SK-N-DZ (cell line): ENCODE results near the gene CYP4Z1. TPM values are rescaled to one million over a fixed set of nuclear protein-coding genes. Genes with fewer than 3 reads are reported as not detected.
"Not testable (repeated sequence)": the region's sequence is repeated elsewhere in the genome, so short reads cannot be mapped to it uniquely, and the experiment has no call there.

Experiments used
- DNase-seq: peaks from one replicate; pipeline ENCODE4 v3.0.0-alpha.2; 2015; ENCODE audit warnings: low spot score
- polyA plus RNA-seq, 2 experiments: library from polyadenylated mRNA; depleted of rRNA; stranded (reverse); fragments of >200 nt; gene quantifications; 2 replicates each; pipeline ENCODE4 v1.2.3, GENCODE V29; 2014

Gene CYP4Z1
- not detected in 2 replicates for polyA plus RNA-seq (2014; cell fraction: cytosol; rRNA removed)
- not detected in 2 replicates for polyA plus RNA-seq (2014; cell fraction: nucleus; rRNA removed)

- DNase-seq = no peak
Observed at GRCh38 chr1:47067097-47067594, at the start of gene CYP4Z1. Gene CYP4Z1, plus strand, starts transcription at chr1:47067231. Its CDS starts 260 bp downstream, at chr1:47067491.

- no peak for DNase-seq
Observed at GRCh38 chr1:47021070-47021469, 46.0 kb upstream of the CYP4Z1 start.

GRCh38 chr1:47023268-47024140 lies 43.5 kb upstream of the CYP4Z1 start, which contains the start of gene CYP4X1:
Gene CYP4X1, plus strand, starts transcription at chr1:47023669. Its CDS starts 149 bp downstream, at chr1:47023818.
- DNase-seq = no peak

GRCh38 chr1:47024141-47024801 lies 42.8 kb upstream of the CYP4Z1 start:
- DNase-seq = no peak

- no peak for DNase-seq
Observed at GRCh38 chr1:47030170-47030805, 36.7 kb upstream of the CYP4Z1 start.

- no peak for DNase-seq
Observed at GRCh38 chr1:47031059-47031458, 36.0 kb upstream of the CYP4Z1 start.

- DNase-seq = no peak
Observed at GRCh38 chr1:47031585-47031984, 35.4 kb upstream of the CYP4Z1 start.

- no peak for DNase-seq
Observed at GRCh38 chr1:47036764-47037163, 30.3 kb upstream of the CYP4Z1 start.

GRCh38 chr1:47059376-47059775 lies 7.7 kb upstream of the CYP4Z1 start:
- no peak for DNase-seq

GRCh38 chr1:47069080-47069479 lies 2.0 kb downstream of the CYP4Z1 start:
- DNase-seq = not testable (repeated sequence)

- DNase-seq = not testable (repeated sequence)
Observed at GRCh38 chr1:47069509-47069908, 2.5 kb downstream of the CYP4Z1 start.

- DNase-seq = not testable (repeated sequence)
Observed at GRCh38 chr1:47089356-47089755, 22.3 kb downstream of the CYP4Z1 start.

GRCh38 chr1:47091476-47091875 lies 24.4 kb downstream of the CYP4Z1 start:
- not testable (repeated sequence) for DNase-seq

- DNase-seq = no peak
Observed at GRCh38 chr1:47104816-47105215, 37.8 kb downstream of the CYP4Z1 start.

GRCh38 chr1:47106792-47107191 lies 39.8 kb downstream of the CYP4Z1 start:
- DNase-seq = no peak

GRCh38 chr1:47107851-47108574 lies 41.0 kb downstream of the CYP4Z1 start:
- not testable (repeated sequence) for DNase-seq

GRCh38 chr1:47109482-47109881 lies 42.5 kb downstream of the CYP4Z1 start:
- DNase-seq = peak; percentile 0

GRCh38 chr1:47113178-47113577 lies 46.1 kb downstream of the CYP4Z1 start:
- DNase-seq = no peak

- not testable (repeated sequence) for DNase-seq
Observed at GRCh38 chr1:47121039-47121438, 54.0 kb downstream of the CYP4Z1 start.

GRCh38 chr1:47124834-47125233 lies 57.8 kb downstream of the CYP4Z1 start:
- not testable (repeated sequence) for DNase-seq

GRCh38 chr1:47126997-47127396 lies 60.0 kb downstream of the CYP4Z1 start:
- not testable (repeated sequence) for DNase-seq
